Ovary (tissue), 3 donors: Measurements from ENCODE around the gene CSAG3.
"Not testable (repeated sequence)": the region's sequence is repeated elsewhere in the genome, so short reads cannot be mapped to it uniquely, and the experiment has no call there.

Experiments used
- EP300 ChIP-seq: sonication (generic); formaldehyde crosslinking; IDR thresholded peaks from one replicate; pipeline ENCODE4 v1.6.1; 2017; ENCODE audit warnings: antibody characterized with exemption
- POLR2A ChIP-seq: fragments of 450-650 bp; IDR thresholded peaks from one replicate; pipeline ENCODE4 v1.6.1; 2017; ENCODE audit warnings: antibody characterized with exemption, mild to moderate bottlenecking, moderate library complexity
- TF ChIP-seq, protein P1 (sequence below), 3 donors: fragments of 450-650 bp in 2 of 3; fragments of 200-600 bp in 1 of 3; IDR thresholded peaks; one replicate each; pipeline versions ENCODE4 v1.5.1 to v1.8.0; 2016 to 2022; ENCODE audit warnings: antibody characterized with exemption in 3 of 3, mild to moderate bottlenecking in 1 of 3
- donor health status: DM: no; HTN: no; CAD: no.

DNA sequence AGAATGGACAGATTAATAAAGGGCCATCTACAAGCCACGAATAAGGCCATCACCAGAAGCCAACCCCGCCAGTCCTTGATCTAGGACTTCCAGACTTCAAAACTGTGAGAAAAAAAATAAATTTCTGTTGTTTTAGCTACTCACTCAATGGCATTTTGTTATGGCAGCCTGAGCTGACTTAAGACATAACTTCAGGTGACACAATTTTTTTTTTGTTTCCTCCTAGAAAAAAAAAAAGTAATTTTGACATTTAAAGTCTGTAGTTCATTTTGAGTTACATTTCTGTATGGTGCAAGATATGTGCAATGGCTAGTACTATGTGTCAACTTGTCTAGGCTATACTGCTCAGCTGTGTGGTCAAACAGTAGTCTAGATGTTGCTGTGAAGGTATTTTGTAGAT is at the start of gene CSAG3:
- TF ChIP-seq, protein P1, sequence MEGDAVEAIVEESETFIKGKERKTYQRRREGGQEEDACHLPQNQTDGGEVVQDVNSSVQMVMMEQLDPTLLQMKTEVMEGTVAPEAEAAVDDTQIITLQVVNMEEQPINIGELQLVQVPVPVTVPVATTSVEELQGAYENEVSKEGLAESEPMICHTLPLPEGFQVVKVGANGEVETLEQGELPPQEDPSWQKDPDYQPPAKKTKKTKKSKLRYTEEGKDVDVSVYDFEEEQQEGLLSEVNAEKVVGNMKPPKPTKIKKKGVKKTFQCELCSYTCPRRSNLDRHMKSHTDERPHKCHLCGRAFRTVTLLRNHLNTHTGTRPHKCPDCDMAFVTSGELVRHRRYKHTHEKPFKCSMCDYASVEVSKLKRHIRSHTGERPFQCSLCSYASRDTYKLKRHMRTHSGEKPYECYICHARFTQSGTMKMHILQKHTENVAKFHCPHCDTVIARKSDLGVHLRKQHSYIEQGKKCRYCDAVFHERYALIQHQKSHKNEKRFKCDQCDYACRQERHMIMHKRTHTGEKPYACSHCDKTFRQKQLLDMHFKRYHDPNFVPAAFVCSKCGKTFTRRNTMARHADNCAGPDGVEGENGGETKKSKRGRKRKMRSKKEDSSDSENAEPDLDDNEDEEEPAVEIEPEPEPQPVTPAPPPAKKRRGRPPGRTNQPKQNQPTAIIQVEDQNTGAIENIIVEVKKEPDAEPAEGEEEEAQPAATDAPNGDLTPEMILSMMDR (IDR thresholded peaks at IDR 0.05), result not testable (repeated sequence)
- TF ChIP-seq POLR2A, EP300: not testable (repeated sequence)
